Activated naive CD4-positive, alpha-beta T cell treated with anti-CD3 and anti-CD28 coated beads, Interleukin-2, amount 50 U/mL, for 24 hours (primary cell): Measurements from ENCODE around the gene SCN11A.

Experiments used
- H3K27ac Mint-ChIP-seq: one replicate; pipeline ENCODE4 v1.8.0; 2021; ENCODE audit warnings: mild to moderate bottlenecking, mixed read lengths
- H3K27me3 Mint-ChIP-seq: one replicate; pipeline ENCODE4 v1.8.0; 2021; ENCODE audit warnings: mixed read lengths
- H3K36me3 Mint-ChIP-seq: one replicate; pipeline ENCODE4 v1.8.0; 2021; ENCODE audit warnings: mixed read lengths
- H3K4me1 Mint-ChIP-seq: one replicate; pipeline ENCODE4 v1.8.0; 2021; ENCODE audit warnings: mixed read lengths
- H3K4me3 Mint-ChIP-seq: one replicate; pipeline ENCODE4 v1.8.0; 2021; ENCODE audit warnings: mild to moderate bottlenecking, mixed read lengths
- H3K9me3 Mint-ChIP-seq: one replicate; pipeline ENCODE4 v1.8.0; 2021; ENCODE audit warnings: mixed read lengths

Gene SCN11A

GRCh38 chr3:39051649-39052561, at the start of gene SCN11A, which contains the start of gene WDR48:
TSS of gene SCN11A (minus strand) at chr3:39051944. CDS start at chr3:38950362, 101,582 bp downstream.
TSS of gene WDR48 (plus strand) at chr3:39052016. CDS start at chr3:39052026, 10 bp downstream.
- Mint-ChIP-seq H3K27ac (peak within 1 kb of the TSS; percentile 97), H3K27me3 (no peaks in the 10 kb centered on the region), H3K4me1 (peaks cover 62% of the 10 kb centered on the region), H3K36me3 (peaks cover 1% of the 10 kb centered on the region), H3K9me3 (no peaks in the 10 kb centered on the region), H3K4me3 (peak within 1 kb of the TSS; percentile 98)

- Mint-ChIP-seq H3K36me3 (no peaks in the 10 kb centered on the region), H3K4me1 (peaks cover 39% of the 10 kb centered on the region), H3K9me3 (no peaks in the 10 kb centered on the region), H3K27me3 (no peaks in the 10 kb centered on the region), H3K27ac (peak overlapping the region; percentile 65), H3K4me3 (no peak overlapping the region)
Measured at GRCh38 chr3:39101022-39101689, 49.4 kb upstream of the SCN11A start.

- H3K27ac Mint-ChIP-seq, result no peak overlapping the region
- H3K27me3 Mint-ChIP-seq, result no peaks in the 10 kb centered on the region
- H3K36me3 Mint-ChIP-seq, result no peaks in the 10 kb centered on the region
- H3K9me3 Mint-ChIP-seq, result no peaks in the 10 kb centered on the region
- H3K4me1 Mint-ChIP-seq, result peaks cover 32% of the 10 kb centered on the region
- H3K4me3 Mint-ChIP-seq, result no peak overlapping the region
Measured at GRCh38 chr3:39100500-39100886, 48.7 kb upstream of the SCN11A start.

- Mint-ChIP-seq H3K4me1 (peaks cover 26% of the 10 kb centered on the region), H3K27ac (no peak overlapping the region), H3K27me3 (no peaks in the 10 kb centered on the region), H3K9me3 (no peaks in the 10 kb centered on the region), H3K4me3 (no peak overlapping the region), H3K36me3 (no peaks in the 10 kb centered on the region)
Measured at GRCh38 chr3:39099738-39100499, 48.2 kb upstream of the SCN11A start.

- peaks cover 25% of the 10 kb centered on the region for H3K4me1 Mint-ChIP-seq
- H3K27ac Mint-ChIP-seq, result no peak overlapping the region
- no peak overlapping the region for H3K4me3 Mint-ChIP-seq
- no peaks in the 10 kb centered on the region for H3K27me3 Mint-ChIP-seq
- H3K36me3 Mint-ChIP-seq, result no peaks in the 10 kb centered on the region
- no peaks in the 10 kb centered on the region for H3K9me3 Mint-ChIP-seq
Measured at GRCh38 chr3:39099242-39099641, 47.5 kb upstream of the SCN11A start.

GRCh38 chr3:39098473-39099000, 46.8 kb upstream of the SCN11A start:
- Mint-ChIP-seq H3K9me3 (no peaks in the 10 kb centered on the region), H3K36me3 (peaks cover 3% of the 10 kb centered on the region), H3K27me3 (no peaks in the 10 kb centered on the region), H3K27ac (no peak overlapping the region), H3K4me1 (peaks cover 21% of the 10 kb centered on the region), H3K4me3 (no peak overlapping the region)

GRCh38 chr3:39097716-39098472, 46.1 kb upstream of the SCN11A start:
- H3K36me3 Mint-ChIP-seq, result peaks cover 3% of the 10 kb centered on the region
- no peaks in the 10 kb centered on the region for H3K9me3 Mint-ChIP-seq
- peaks cover 14% of the 10 kb centered on the region for H3K4me1 Mint-ChIP-seq
- H3K27me3 Mint-ChIP-seq, result no peaks in the 10 kb centered on the region
- no peak overlapping the region for H3K4me3 Mint-ChIP-seq
- H3K27ac Mint-ChIP-seq, result no peak overlapping the region

GRCh38 chr3:39096775-39097174, 45.0 kb upstream of the SCN11A start:
- Mint-ChIP-seq H3K27me3 (no peaks in the 10 kb centered on the region), H3K9me3 (no peaks in the 10 kb centered on the region), H3K4me1 (peaks cover 5% of the 10 kb centered on the region)

GRCh38 chr3:39095778-39096177, 44.0 kb upstream of the SCN11A start:
- H3K9me3 Mint-ChIP-seq, result no peaks in the 10 kb centered on the region
- H3K4me3 Mint-ChIP-seq, result no peak overlapping the region
- peaks cover 8% of the 10 kb centered on the region for H3K36me3 Mint-ChIP-seq
- H3K27me3 Mint-ChIP-seq, result no peaks in the 10 kb centered on the region
- H3K4me1 Mint-ChIP-seq, result no peaks in the 10 kb centered on the region
- H3K27ac Mint-ChIP-seq, result peak overlapping the region; percentile 41

More at GRCh38 chr3:39096775-39097174, 45.0 kb upstream of the SCN11A start:
- Mint-ChIP-seq H3K4me3 (no peak overlapping the region), H3K27ac (peak overlapping the region; percentile 69), H3K36me3 (peaks cover 8% of the 10 kb centered on the region)

- Mint-ChIP-seq H3K9me3 (no peaks in the 10 kb centered on the region), H3K4me1 (no peaks in the 10 kb centered on the region), H3K4me3 (no peak overlapping the region), H3K27me3 (no peaks in the 10 kb centered on the region), H3K36me3 (peaks cover 8% of the 10 kb centered on the region), H3K27ac (peak overlapping the region; percentile 41)
Measured at GRCh38 chr3:39094851-39095677, 43.3 kb upstream of the SCN11A start.

- Mint-ChIP-seq H3K27me3 (no peaks in the 10 kb centered on the region), H3K9me3 (no peaks in the 10 kb centered on the region), H3K4me3 (no peak overlapping the region), H3K27ac (no peak overlapping the region), H3K36me3 (peaks cover 12% of the 10 kb centered on the region), H3K4me1 (no peaks in the 10 kb centered on the region)
Measured at GRCh38 chr3:39090922-39091321, 39.2 kb upstream of the SCN11A start.

- no peak overlapping the region for H3K27ac Mint-ChIP-seq
Measured at GRCh38 chr3:39088889-39089288, 37.1 kb upstream of the SCN11A start.

GRCh38 chr3:39088456-39088855, 36.7 kb upstream of the SCN11A start:
- Mint-ChIP-seq H3K27ac (no peak overlapping the region), H3K27me3 (no peaks in the 10 kb centered on the region), H3K9me3 (no peaks in the 10 kb centered on the region), H3K4me3 (no peak overlapping the region), H3K36me3 (peaks cover 13% of the 10 kb centered on the region), H3K4me1 (no peaks in the 10 kb centered on the region)

More at GRCh38 chr3:39088889-39089288, 37.1 kb upstream of the SCN11A start:
- Mint-ChIP-seq H3K4me1 (no peaks in the 10 kb centered on the region), H3K9me3 (no peaks in the 10 kb centered on the region), H3K27me3 (no peaks in the 10 kb centered on the region), H3K4me3 (no peak overlapping the region), H3K36me3 (peaks cover 14% of the 10 kb centered on the region)

- Mint-ChIP-seq H3K4me1 (peaks cover 10% of the 10 kb centered on the region), H3K27me3 (no peaks in the 10 kb centered on the region), H3K4me3 (no peak overlapping the region), H3K27ac (no peak overlapping the region), H3K9me3 (no peaks in the 10 kb centered on the region), H3K36me3 (peaks cover 13% of the 10 kb centered on the region)
Measured at GRCh38 chr3:39086144-39086543, 34.4 kb upstream of the SCN11A start.
